ENCODE measurements around the gene IL17RB.

Gene IL17RB
- total RNA-seq, result 0.97 to 11.6 reads per million in 2 donors

- DNase-seq, result no peak
Measured at GRCh38 chr3:53846134-53846850, at the start of gene IL17RB, which contains the start of gene CHDH. TSS of gene IL17RB (plus strand) at chr3:53846568. CDS start at chr3:53846589, 21 bp downstream. TSS of gene CHDH (minus strand) at chr3:53846419. CDS start at chr3:53824008, 22,411 bp downstream.

GRCh38 chr3:53798144-53798543, 48.2 kb upstream of the IL17RB start:
- no peak for DNase-seq

DNA sequence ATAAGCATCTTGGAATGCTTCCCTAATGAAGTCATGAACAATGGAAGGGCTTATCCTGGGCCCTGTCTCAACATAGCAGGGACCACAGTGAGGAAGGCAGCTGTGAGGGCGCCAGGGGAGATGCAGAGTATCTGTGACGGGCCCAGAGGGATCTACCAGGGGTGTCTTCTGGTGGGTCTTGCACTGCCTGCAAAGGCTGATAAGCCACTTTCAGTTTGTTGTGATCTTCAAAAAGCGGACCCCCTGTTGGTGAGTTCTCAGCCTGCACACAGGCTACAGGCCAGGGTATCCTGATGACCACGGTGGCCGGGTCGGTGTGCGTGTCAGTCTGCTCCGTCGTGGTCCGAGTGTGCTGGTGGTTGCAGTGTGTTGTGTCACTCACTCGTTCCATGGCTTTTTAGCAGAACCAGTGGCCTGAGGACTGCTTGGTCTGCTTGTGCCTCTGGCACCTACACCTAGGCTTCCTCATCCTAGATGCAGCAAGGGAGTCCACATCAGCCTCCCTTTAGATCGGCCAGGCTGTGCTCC, 47.0 kb upstream of the IL17RB start:
- no peak for DNase-seq

DNA sequence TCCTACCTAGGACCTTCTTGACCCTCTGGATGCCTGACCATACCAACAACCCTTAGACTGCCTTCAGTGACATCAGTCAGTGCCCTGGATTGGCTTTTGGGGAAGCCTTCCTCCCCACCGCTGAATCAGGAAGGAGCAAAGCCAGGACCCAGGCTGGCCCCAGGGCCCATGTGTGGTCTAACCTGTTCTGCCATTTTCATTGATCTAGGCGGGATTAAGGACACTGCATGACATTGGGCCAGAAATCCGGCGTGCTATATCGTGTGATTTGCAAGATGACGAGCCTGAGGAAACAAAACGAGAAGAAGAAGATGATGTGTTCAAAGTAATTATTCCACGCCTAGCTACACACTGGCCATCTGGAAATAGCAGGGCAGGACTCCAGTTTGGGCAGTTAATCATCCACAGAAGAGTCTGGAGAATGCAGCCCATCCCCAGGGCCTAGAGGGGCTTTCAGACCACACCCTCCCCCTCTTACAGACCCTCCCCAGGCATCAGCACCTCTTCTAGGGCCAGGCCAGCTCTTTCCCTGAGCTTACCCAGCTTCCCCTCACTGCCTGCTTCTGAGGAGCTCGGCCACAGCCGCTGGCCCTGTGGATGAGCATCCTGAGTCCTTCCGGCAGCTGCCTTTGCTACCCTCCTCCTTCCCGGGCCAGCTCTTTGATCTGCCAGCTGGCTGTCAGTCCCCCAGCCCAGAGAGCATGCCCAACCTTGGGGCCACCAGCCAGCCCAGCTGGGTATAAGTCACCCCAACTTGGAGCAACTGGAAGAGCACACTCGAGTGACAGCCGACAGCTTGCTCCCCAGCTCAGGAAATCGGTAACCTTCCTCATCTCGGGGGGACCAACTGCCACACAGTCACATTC, 46.1 kb upstream of the IL17RB start:
- no peak for DNase-seq

DNA sequence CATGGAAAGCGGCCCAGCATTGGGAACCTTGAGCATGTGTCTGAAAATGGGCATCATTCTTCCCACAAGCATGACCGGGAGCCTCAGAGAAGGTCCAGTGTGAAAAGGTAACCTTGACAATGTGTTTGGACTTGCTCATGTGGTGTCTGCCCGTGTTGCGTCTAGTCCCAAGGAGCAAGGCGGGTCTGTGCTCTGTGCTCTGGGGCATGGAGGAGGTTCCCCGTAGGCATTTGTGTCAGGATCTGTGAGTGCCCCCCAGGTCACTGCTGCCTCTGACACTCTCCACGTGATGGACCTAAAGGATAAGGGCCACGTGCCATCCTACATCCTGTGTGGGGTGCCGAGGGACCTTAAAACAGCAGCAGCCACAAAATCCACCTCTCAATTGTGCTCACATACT, 45.0 kb upstream of the IL17RB start:
- DNase-seq, result no peak

- DNase-seq, result no peak
Measured at GRCh38 chr3:53802256-53802880, 44.0 kb upstream of the IL17RB start.

- no peak for DNase-seq
Measured at GRCh38 chr3:53803124-53803815, 43.1 kb upstream of the IL17RB start.

DNA sequence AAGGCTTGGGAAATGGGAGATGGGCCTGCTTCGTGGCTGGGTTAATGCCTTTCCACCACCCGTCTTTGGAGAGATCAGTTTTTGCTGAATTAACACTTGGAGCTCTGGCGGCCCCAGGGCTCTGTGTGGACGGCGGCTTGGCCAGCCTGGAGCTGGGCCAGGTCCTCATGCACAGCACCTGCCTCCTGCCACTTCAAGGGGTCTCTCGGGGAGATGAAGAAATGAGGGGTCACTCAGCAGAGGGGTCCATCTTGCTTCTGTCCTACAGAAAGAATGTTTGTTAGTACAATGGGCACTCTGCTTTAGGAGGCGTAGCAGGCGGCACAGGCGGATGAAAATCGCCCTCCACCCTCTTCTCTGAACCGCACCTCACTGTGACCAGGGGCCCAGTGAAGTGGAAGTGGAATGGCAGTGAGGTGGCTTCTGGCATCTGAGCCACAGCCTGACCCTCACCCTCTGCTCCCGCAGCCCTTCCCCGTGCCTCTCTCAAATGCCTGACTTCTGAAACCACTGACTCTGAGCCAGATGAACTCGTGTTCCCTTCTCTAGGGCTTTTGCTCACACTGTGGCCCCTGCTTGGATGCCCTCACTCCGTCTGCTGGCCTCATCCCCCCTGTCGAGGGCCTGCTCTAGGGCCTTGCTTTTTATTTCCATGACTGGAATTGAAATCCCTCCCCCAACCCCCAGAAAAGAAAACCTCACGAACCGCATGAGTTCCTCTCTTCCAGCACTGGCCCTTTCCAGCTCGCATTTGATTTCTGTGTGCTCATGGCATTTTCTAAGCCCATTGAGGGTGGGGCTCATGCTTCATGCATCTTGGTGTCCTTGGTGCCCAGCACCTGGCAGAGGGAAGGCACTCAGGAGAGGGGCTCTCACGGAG, 42.3 kb upstream of the IL17RB start:
- DNase-seq, result no peak

DNA sequence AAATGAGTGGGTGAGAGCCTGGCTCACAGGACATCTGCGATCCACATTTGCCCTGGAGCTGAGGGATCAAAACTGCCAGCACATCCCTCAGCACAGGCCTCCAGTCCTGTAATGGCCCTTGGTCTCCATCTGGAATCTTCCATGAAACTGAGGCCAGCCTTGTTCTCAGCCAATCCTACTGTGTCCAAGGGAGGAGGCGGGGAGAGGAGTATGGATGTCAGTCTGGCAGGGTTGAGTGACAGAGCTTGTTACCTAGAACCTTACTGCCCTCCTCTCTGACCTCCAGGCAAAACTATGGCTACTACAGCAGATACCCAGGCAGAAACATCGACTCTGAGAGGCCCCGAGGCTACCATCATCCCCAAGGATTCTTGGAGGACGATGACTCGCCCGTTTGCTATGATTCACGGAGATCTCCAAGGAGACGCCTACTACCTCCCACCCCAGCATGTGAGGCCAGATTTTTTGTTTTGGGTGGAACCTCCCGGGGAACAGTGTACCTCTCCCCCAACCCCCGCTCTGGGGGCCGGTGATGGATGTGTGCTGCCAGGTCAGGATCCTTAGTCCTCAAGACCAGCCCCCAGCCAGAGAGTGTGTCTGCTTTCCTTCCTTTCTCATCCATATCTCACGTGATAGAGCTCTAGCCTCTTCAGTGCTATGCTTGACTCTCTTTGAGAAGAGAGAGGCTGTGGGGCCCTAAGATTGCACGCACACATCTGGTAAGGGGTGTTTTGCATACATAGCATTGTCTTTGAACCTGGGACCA, 41.5 kb upstream of the IL17RB start:
- DNase-seq, result no peak

DNA sequence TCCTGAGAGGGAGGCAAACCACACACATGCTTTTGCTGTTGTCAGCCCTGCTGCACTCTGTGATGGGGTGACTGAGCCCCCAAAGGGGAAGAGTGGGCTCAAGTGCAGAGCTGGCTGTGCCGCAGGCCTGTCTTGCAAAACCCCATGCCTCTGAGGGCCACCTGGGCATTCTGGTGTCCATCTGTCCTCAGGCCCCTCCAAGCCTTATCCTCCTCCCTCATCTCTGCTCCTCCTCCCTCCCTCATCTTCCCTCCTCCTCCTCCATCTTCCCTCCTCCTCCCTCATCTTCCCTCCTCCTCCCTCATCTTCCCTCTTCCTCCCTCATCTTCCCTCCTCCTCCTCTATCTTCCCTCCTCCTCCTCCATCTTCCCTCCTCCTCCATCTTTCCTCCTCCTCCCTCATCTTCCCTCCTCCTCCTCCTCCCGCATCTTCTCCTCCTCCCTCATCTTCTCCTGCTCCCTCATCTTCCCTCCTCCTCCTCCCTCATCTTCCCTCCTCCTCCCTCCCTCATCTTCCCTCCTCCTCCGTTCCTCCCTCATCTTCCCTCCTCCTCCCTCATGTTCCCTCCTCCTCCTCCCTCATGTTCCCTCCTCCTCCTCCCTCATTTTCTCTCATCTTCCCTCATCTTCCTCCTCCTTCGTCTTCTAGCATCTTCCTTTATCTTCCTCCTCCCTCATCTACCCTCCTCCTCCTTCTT, 40.8 kb upstream of the IL17RB start:
- no peak for DNase-seq

DNA sequence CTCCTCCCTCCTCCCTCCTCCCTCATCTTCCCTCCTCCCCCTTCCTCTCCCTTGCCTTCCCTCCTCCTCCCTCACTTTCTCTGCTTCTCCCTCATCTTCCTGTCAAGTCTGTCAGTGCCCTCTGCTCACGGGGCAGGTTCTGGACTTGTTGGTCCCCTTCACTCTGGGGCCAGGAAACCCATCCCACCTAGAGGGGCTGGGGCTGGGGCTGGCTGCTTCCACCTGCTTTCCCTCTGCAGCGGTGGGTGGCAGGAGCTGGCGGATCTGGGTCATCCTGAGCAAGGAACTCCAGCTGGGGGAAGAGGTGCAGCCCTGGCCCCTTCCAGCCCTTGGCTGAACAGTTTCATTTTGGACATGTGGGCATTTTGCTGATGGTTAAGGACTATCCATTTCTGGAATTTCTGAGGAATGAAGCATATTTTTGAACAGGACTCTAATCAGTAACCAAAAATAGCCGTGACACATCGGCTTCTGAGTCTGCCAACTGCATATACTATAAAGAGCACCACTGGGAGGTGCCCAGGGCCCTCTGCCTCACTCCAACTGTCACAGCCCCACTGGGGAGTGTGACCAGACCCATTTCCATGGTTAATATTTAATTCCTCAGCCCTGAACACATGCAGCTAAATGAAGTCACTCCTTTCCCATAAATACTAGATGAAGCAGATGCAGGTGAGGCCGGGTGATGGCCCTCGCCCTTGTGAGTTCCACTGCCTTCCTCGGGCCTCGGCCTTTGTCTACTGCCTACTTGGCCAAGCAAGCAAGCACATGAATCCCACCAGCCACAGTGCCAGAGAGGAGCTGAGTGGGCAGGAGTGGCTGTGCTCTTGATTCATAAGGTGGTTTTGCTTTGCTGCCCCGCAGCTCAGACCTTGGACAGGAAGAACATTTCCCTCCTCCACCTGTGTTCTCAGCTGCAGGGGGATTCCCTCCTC, 39.9 kb upstream of the IL17RB start:
- DNase-seq, result no peak

GRCh38 chr3:53807117-53807810, 39.1 kb upstream of the IL17RB start:
- DNase-seq, result no peak

- no peak for DNase-seq
Measured at GRCh38 chr3:53808496-53808895, 37.9 kb upstream of the IL17RB start.

- no peak for DNase-seq
Measured at GRCh38 chr3:53809267-53809666, 37.1 kb upstream of the IL17RB start.

GRCh38 chr3:53809764-53810400, 36.5 kb upstream of the IL17RB start:
- no peak for DNase-seq

DNA sequence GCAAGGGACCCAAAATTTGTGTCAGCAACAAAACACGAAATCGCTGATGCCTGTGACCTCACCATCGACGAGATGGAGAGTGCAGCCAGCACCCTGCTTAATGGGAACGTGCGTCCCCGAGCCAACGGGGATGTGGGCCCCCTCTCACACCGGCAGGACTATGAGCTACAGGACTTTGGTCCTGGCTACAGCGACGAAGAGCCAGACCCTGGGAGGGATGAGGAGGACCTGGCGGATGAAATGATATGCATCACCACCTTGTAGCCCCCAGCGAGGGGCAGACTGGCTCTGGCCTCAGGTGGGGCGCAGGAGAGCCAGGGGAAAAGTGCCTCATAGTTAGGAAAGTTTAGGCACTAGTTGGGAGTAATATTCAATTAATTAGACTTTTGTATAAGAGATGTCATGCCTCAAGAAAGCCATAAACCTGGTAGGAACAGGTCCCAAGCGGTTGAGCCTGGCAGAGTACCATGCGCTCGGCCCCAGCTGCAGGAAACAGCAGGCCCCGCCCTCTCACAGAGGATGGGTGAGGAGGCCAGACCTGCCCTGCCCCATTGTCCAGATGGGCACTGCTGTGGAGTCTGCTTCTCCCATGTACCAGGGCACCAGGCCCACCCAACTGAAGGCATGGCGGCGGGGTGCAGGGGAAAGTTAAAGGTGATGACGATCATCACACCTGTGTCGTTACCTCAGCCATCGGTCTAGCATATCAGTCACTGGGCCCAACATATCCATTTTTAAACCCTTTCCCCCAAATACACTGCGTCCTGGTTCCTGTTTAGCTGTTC, 35.0 kb upstream of the IL17RB start:
- DNase-seq, result no peak

GRCh38 chr3:53812434-53812833, 33.9 kb upstream of the IL17RB start:
- no peak for DNase-seq

Data from activated gamma-delta T cell (primary cell).